SK-N-SH (cell line): ENCODE data around the gene ALG9. TPM values are rescaled to one million over a fixed set of nuclear protein-coding genes. Genes with fewer than 3 reads are reported as not detected.
A peak's percentile ranks its signal among the peaks of the same experiment; 100 is the strongest.

Source experiments
- CTCF ChIA-PET: fragments of 300-600, 350-600 bp; formaldehyde crosslinking; extraction: SDS; loops from one replicate; lab custom pipeline; 2021; lab: Yijun Ruan, JAX
- POLR2A ChIA-PET: fragments of 350-600 bp; sonication (Branson Sonifier 250); formaldehyde crosslinking; extraction: SDS; loops from one replicate; lab custom pipeline; 2020; ENCODE audit warnings: antibody characterized with exemption, inconsistent platforms; lab: Yijun Ruan, JAX
- DNase-seq: peaks from one replicate; pipeline ENCODE4 v3.0.0; 2012
- H2AFZ ChIP-seq: fragments of 200-600 bp; sonication (generic); 2 replicates; pipeline ENCODE4 v1.8.1; 2016; ENCODE audit warnings: antibody characterized with exemption, mild to moderate bottlenecking, low read depth
- H3F3A ChIP-seq: fragments of 200-600 bp; sonication (generic); replicated peaks from 2 replicates; pipeline ENCODE3; 2016; ENCODE audit warnings: antibody characterized with exemption, mild to moderate bottlenecking; ENCODE audit not compliant: insufficient read depth
- H3K27ac ChIP-seq, 2 experiments: fragments of 200-500 bp in 1 of 2; fragments of 200-600 bp in 1 of 2; sonication (Bioruptor generic) in 1 of 2; sonication (generic), shearing (Covaris generic) in 1 of 2; 2 replicates each; pipeline versions ENCODE4 v1.5.1 to v1.6.1; 2014 to 2016; ENCODE audit warnings: low read depth in 2 of 2, inconsistent platforms in 1 of 2, low read length in 1 of 2, mild to moderate bottlenecking in 1 of 2, mixed read lengths in 1 of 2
- H3K27me3 ChIP-seq: fragments of 200-600 bp; sonication (generic), shearing (Covaris generic); 2 replicates; pipeline ENCODE4 v1.6.1; 2016; ENCODE audit warnings: mixed run types; ENCODE audit not compliant: insufficient read depth
- H3K36me3 ChIP-seq, 2 experiments: fragments of 200-500 bp in 1 of 2; fragments of 200-600 bp in 1 of 2; sonication (Bioruptor generic) in 1 of 2; sonication (generic) in 1 of 2; replicated peaks in 1 of 2; 2 replicates each; pipeline versions ENCODE3 to v1.5.1; 2014 to 2016; ENCODE audit warnings: low read length in 1 of 2, mild to moderate bottlenecking in 1 of 2; ENCODE audit not compliant: insufficient read depth in 2 of 2, control insufficient read depth in 1 of 2
- H3K4me1 ChIP-seq, 2 experiments: fragments of 200-500 bp in 1 of 2; fragments of 200-600 bp in 1 of 2; sonication (Bioruptor generic) in 1 of 2; sonication (generic), shearing (Covaris generic) in 1 of 2; 2 replicates each; pipeline versions ENCODE4 v1.5.1 to v1.6.1; 2014 to 2016; ENCODE audit warnings: low read depth in 1 of 2, low read length in 1 of 2, mixed run types in 1 of 2; ENCODE audit not compliant: insufficient read depth in 2 of 2, control insufficient read depth in 1 of 2
- H3K4me2 ChIP-seq: fragments of 200-600 bp; sonication (generic), shearing (Covaris generic); 2 replicates; pipeline ENCODE4 v1.6.1; 2017; ENCODE audit warnings: mixed run types
- H3K4me3 ChIP-seq, 2 experiments: fragments of 200-500 bp in 1 of 2; fragments of 200-600 bp in 1 of 2; sonication (Bioruptor generic) in 1 of 2; sonication (generic), shearing (Covaris generic) in 1 of 2; 2 replicates each; pipeline versions ENCODE4 v1.5.1 to v1.8.1; 2014 to 2016; ENCODE audit warnings: low read depth in 2 of 2, inconsistent platforms in 1 of 2, low read length in 1 of 2, mild to moderate bottlenecking in 1 of 2, mixed read lengths in 1 of 2, moderate library complexity in 1 of 2
- H3K79me2 ChIP-seq: fragments of 200-600 bp; sonication (generic); 2 replicates; pipeline ENCODE4 v1.8.1; 2017; ENCODE audit warnings: mild to moderate bottlenecking; ENCODE audit not compliant: insufficient read depth
- H3K9ac ChIP-seq: fragments of 200-600 bp; sonication (generic); 2 replicates; pipeline ENCODE4 v1.6.1; 2017; ENCODE audit warnings: mixed run types
- H3K9me2 ChIP-seq: fragments of 200-600 bp; sonication (generic); 2 replicates; pipeline ENCODE4 v1.6.1; 2017; ENCODE audit warnings: mixed run types
- H3K9me3 ChIP-seq: fragments of 200-600 bp; sonication (generic); 2 replicates; pipeline ENCODE4 v1.6.1; 2017; ENCODE audit warnings: mixed run types, mild to moderate bottlenecking, moderate library complexity
- H4K20me1 ChIP-seq: fragments of 200-600 bp; sonication (generic); 2 replicates; pipeline ENCODE4 v1.6.1; 2017; ENCODE audit warnings: mild to moderate bottlenecking, mixed run types; ENCODE audit not compliant: insufficient read depth
- EZH2phosphoT487 ChIP-seq: fragments of 200-600 bp; sonication (generic); IDR thresholded peaks from 2 replicates; pipeline ENCODE4 v1.6.1; 2017; ENCODE audit warnings: low read depth, mixed run types, mild to moderate bottlenecking, antibody characterized with exemption, moderate library complexity, borderline replicate concordance
- FOSL2 ChIP-seq: IDR thresholded peaks from 2 replicates; pipeline ENCODE4 v1.4.0; 2012; ENCODE audit warnings: low read depth, mild to moderate bottlenecking, moderate library complexity, borderline replicate concordance
- GABPA ChIP-seq: IDR thresholded peaks from 2 replicates; pipeline ENCODE4 v1.4.0; 2012; ENCODE audit warnings: low read depth, mild to moderate bottlenecking
- GATA2 ChIP-seq: sonication (generic); formaldehyde crosslinking; IDR thresholded peaks from 2 replicates; pipeline ENCODE4 v1.5.0; 2020; ENCODE audit warnings: mild to moderate bottlenecking, missing genetic modification reagents
- JUND ChIP-seq: IDR thresholded peaks from 2 replicates; pipeline ENCODE4 v1.4.0; 2012
- MXI1 ChIP-seq: IDR thresholded peaks from 2 replicates; pipeline ENCODE4 v1.6.1; 2012; ENCODE audit warnings: mild to moderate bottlenecking, low read depth, low read length, improper control_type of control experiment
- NFIC ChIP-seq: IDR thresholded peaks from 2 replicates; pipeline ENCODE4 v1.4.0; 2012; ENCODE audit warnings: borderline replicate concordance
- NRF1 ChIP-seq: IDR thresholded peaks from 2 replicates; pipeline ENCODE4 v1.6.1; 2012; ENCODE audit warnings: low read depth, mild to moderate bottlenecking, low read length
- RAD21 ChIP-seq: IDR thresholded peaks from 2 replicates; pipeline ENCODE4 v1.6.1; 2012; ENCODE audit warnings: mild to moderate bottlenecking, low read length
- RCOR1 ChIP-seq: fragments of 150-350 bp; IDR thresholded peaks from 2 replicates; pipeline ENCODE4 v1.6.1; 2017; ENCODE audit warnings: antibody characterized with exemption, low read length
- RFX5 ChIP-seq: IDR thresholded peaks from 2 replicates; pipeline ENCODE4 v1.6.1; 2012; ENCODE audit warnings: mild to moderate bottlenecking, improper control_type of control experiment, low read length
- RXRA ChIP-seq: IDR thresholded peaks from 2 replicates; pipeline ENCODE4 v1.4.0; 2012; ENCODE audit warnings: low read depth, mild to moderate bottlenecking, borderline replicate concordance
- SIN3A ChIP-seq: IDR thresholded peaks from 2 replicates; pipeline ENCODE4 v1.6.1; 2012; ENCODE audit warnings: low read depth, mild to moderate bottlenecking, low read length, moderate library complexity, borderline replicate concordance
- TCF12 ChIP-seq: IDR thresholded peaks from 2 replicates; pipeline ENCODE4 v1.4.0; 2012
- YY1 ChIP-seq: IDR thresholded peaks from 2 replicates; pipeline ENCODE4 v1.4.0; 2012; ENCODE audit warnings: low read depth, mild to moderate bottlenecking
- WGBS: methylation state at CpG from one replicate; pipeline ENCODE4 v1.1.6; 2017; ENCODE audit warnings: low lambda C conversion rate; 5-methylcytosine and 5-hydroxymethylcytosine counted together
- polyA plus RNA-seq, 3 experiments: library from polyadenylated mRNA; depleted of rRNA; stranded (reverse); fragments of >200 nt; gene quantifications; 2 replicates each; pipeline ENCODE4 v1.2.3, GENCODE V29; 2012
- TF ChIP-seq, protein P1 (sequence below): IDR thresholded peaks from 2 replicates; pipeline ENCODE4 v1.4.0; 2012; ENCODE audit warnings: low read depth
- TF ChIP-seq, protein P2 (sequence below): fragments of 150-350 bp; IDR thresholded peaks from 2 replicates; pipeline ENCODE4 v1.6.1; 2017; ENCODE audit warnings: antibody characterized with exemption, low read length, low read depth, borderline replicate concordance
- TF ChIP-seq, protein P3 (sequence below): IDR thresholded peaks from 2 replicates; pipeline ENCODE4 v1.4.0; 2012; ENCODE audit warnings: low read depth, borderline replicate concordance
- TF ChIP-seq, protein P4 (sequence below): IDR thresholded peaks from 2 replicates; pipeline ENCODE4 v1.6.1; 2012; ENCODE audit warnings: mild to moderate bottlenecking, low read depth, low read length, moderate library complexity
- TF ChIP-seq, protein P5 (sequence below): fragments of 200-600 bp; sonication (generic); IDR thresholded peaks from 2 replicates; pipeline ENCODE4 v1.6.1; 2017; ENCODE audit warnings: antibody characterized with exemption, mild to moderate bottlenecking, moderate library complexity

ALG9 gene
- polyA plus RNA-seq, 1 of the 3 experiments (the other 2 are of a cell fraction), result 17.9 TPM

DNA sequence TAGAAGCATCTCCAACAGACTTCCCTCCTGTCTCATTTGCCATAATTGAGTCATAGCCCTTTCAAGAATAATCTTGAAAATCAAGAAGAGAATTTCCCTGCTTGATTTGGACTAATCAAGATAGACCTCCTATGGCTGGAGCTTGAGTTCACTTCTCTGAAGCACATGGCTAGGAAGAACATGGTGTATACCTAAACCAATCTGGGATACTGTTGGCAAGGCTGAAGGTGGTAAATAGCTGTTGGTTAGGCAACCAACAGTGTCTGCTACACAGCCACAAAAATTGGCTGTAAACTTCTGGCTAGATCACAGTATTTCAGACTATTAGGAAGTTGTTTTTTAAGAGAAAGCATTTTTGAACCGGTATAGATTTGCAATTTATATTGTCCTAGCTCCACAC is 35.3 kb upstream of the ALG9 start:
- no peaks in the 10 kb centered on the region for H4K20me1 ChIP-seq
- WGBS, result 76% methylated on average over 1 of the region's 1 CpG
- H3K4me3 ChIP-seq, result no peak overlapping the region
- no peak for DNase-seq
- H3F3A ChIP-seq, result peaks cover 13% of the 10 kb centered on the region
- ChIA-PET CTCF (interaction anchor here (1.0 kb wide), 1 partner anchor 17 kb away, joined by 3 read pairs; no protein-coding TSS in a partner anchor), POLR2A (no interaction called here)
- H3K4me2 ChIP-seq, result no peak overlapping the region
- TF ChIP-seq, protein P1, sequence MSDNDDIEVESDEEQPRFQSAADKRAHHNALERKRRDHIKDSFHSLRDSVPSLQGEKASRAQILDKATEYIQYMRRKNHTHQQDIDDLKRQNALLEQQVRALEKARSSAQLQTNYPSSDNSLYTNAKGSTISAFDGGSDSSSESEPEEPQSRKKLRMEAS, result no peak
- TF ChIP-seq SIN3A (no peak), NFIC (no peak), RXRA (no peak), RCOR1 (no peak), GATA2 (no peak), TCF12 (no peak), NRF1 (no peak), GABPA (no peak), FOSL2 (no peak)
- TF ChIP-seq, protein P2, sequence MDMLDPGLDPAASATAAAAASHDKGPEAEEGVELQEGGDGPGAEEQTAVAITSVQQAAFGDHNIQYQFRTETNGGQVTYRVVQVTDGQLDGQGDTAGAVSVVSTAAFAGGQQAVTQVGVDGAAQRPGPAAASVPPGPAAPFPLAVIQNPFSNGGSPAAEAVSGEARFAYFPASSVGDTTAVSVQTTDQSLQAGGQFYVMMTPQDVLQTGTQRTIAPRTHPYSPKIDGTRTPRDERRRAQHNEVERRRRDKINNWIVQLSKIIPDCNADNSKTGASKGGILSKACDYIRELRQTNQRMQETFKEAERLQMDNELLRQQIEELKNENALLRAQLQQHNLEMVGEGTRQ, result no peak
- H3K9me3 ChIP-seq, result no peaks in the 10 kb centered on the region
- H2AFZ ChIP-seq, result peak overlapping the region; percentile 42; the same call in 1 of the 2 replicates
- no peaks in the 10 kb centered on the region for H3K36me3 ChIP-seq
- no peak overlapping the region for H3K9ac ChIP-seq
- H3K79me2 ChIP-seq, result no peaks in the 10 kb centered on the region
- H3K27ac ChIP-seq, result no peak overlapping the region
- no peaks in the 10 kb centered on the region for H3K4me1 ChIP-seq
- no peaks in the 10 kb centered on the region for H3K27me3 ChIP-seq
- H3K9me2 ChIP-seq, result no peaks in the 10 kb centered on the region

DNA sequence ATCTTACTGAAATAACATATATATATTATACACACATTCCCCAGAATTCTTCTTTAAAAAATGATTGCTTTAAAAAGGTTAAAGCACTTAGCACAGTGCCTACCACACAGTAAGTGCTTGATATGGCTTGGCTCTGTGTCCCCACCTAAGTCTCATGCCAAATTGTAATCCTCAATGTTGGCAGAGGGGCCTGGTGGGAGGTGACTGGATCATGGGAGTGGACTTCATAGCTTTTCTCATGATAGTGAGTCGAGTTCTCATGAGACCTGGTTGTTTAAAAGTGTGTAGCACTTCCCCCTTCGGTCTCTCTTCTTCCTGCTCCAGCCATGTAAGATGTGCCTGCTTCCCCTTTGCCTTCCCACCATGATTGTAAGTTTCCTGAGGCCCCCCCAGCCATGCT is 34.0 kb upstream of the ALG9 start:
- Histone ChIP-seq H3K79me2 (no peaks in the 10 kb centered on the region), H3K27ac (peak overlapping the region in 1 of 2 experiments; percentile 68; a peak in 2 of 4 replicates), H2AFZ (no peak overlapping the region), H3K9me3 (no peaks in the 10 kb centered on the region), H3K27me3 (no peaks in the 10 kb centered on the region), H3K4me1 (no peaks in the 10 kb centered on the region), H3K4me3 (no peak overlapping the region), H3K9ac (0 out of 2 replicates have a peak overlapping the region, but pooled peaks have one; percentile 25), H3K36me3 (no peaks in the 10 kb centered on the region), H3F3A (peaks cover 13% of the 10 kb centered on the region), H3K4me2 (no peak overlapping the region), H3K9me2 (no peaks in the 10 kb centered on the region), H4K20me1 (no peaks in the 10 kb centered on the region)
- DNase-seq, result no peak
- ChIA-PET CTCF (no interaction called here), POLR2A (no interaction called here)
- TF ChIP-seq MXI1, result no peak
- no peak for TF ChIP-seq EZH2phosphoT487
- TF ChIP-seq RAD21, result no peak
- no peak for TF ChIP-seq RFX5
- TF ChIP-seq, protein P3, sequence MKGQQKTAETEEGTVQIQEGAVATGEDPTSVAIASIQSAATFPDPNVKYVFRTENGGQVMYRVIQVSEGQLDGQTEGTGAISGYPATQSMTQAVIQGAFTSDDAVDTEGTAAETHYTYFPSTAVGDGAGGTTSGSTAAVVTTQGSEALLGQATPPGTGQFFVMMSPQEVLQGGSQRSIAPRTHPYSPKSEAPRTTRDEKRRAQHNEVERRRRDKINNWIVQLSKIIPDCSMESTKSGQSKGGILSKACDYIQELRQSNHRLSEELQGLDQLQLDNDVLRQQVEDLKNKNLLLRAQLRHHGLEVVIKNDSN, result no peak
- TF ChIP-seq FOSL2, result no peak
- TF ChIP-seq YY1, result no peak
- TF ChIP-seq, protein P4, sequence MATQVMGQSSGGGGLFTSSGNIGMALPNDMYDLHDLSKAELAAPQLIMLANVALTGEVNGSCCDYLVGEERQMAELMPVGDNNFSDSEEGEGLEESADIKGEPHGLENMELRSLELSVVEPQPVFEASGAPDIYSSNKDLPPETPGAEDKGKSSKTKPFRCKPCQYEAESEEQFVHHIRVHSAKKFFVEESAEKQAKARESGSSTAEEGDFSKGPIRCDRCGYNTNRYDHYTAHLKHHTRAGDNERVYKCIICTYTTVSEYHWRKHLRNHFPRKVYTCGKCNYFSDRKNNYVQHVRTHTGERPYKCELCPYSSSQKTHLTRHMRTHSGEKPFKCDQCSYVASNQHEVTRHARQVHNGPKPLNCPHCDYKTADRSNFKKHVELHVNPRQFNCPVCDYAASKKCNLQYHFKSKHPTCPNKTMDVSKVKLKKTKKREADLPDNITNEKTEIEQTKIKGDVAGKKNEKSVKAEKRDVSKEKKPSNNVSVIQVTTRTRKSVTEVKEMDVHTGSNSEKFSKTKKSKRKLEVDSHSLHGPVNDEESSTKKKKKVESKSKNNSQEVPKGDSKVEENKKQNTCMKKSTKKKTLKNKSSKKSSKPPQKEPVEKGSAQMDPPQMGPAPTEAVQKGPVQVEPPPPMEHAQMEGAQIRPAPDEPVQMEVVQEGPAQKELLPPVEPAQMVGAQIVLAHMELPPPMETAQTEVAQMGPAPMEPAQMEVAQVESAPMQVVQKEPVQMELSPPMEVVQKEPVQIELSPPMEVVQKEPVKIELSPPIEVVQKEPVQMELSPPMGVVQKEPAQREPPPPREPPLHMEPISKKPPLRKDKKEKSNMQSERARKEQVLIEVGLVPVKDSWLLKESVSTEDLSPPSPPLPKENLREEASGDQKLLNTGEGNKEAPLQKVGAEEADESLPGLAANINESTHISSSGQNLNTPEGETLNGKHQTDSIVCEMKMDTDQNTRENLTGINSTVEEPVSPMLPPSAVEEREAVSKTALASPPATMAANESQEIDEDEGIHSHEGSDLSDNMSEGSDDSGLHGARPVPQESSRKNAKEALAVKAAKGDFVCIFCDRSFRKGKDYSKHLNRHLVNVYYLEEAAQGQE, result no peak
- TF ChIP-seq JUND, result no peak
- TF ChIP-seq, protein P5, sequence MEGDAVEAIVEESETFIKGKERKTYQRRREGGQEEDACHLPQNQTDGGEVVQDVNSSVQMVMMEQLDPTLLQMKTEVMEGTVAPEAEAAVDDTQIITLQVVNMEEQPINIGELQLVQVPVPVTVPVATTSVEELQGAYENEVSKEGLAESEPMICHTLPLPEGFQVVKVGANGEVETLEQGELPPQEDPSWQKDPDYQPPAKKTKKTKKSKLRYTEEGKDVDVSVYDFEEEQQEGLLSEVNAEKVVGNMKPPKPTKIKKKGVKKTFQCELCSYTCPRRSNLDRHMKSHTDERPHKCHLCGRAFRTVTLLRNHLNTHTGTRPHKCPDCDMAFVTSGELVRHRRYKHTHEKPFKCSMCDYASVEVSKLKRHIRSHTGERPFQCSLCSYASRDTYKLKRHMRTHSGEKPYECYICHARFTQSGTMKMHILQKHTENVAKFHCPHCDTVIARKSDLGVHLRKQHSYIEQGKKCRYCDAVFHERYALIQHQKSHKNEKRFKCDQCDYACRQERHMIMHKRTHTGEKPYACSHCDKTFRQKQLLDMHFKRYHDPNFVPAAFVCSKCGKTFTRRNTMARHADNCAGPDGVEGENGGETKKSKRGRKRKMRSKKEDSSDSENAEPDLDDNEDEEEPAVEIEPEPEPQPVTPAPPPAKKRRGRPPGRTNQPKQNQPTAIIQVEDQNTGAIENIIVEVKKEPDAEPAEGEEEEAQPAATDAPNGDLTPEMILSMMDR, result no peak
- 46% methylated on average over 2 of the region's 2 CpGs for WGBS
